ENCODE measurements around the gene SH3D21. TPM values are rescaled to one million over a fixed set of nuclear protein-coding genes. Genes with fewer than 3 reads are reported as not detected.

SH3D21 gene
- total and polyA plus RNA-seq, 2 of the 8 experiments (the other 6 are each of a cell fraction or from before 2014, with no cell fraction given) = 3.4 to 8.6 TPM

GRCh38 chr1:36284061-36284460 is 22.1 kb upstream of the SH3D21 start:
- H3K27me3 ChIP-seq (replicated peaks in 1 of 4; ENCODE audit: control insufficient read depth in 3 of 4, extremely low read depth in 1 of 4, insufficient read depth in 3 of 4, low read length in 3 of 4) = no peaks in the 10 kb centered on the region
- no peak overlapping the region for H2BK12ac ChIP-seq (ENCODE audit: low read depth, low read length)
- H3K18ac ChIP-seq (ENCODE audit: extremely low read depth, low read length) = no peak overlapping the region
- no peak overlapping the region for H2AK5ac ChIP-seq (ENCODE audit: low read depth, low read length)
- no peak overlapping the region for H2BK120ac ChIP-seq (replicated peaks; ENCODE audit: low read depth, low read length)
- H3K4me1 ChIP-seq (replicated peaks in 1 of 4; ENCODE audit: control insufficient read depth in 3 of 4, insufficient read depth in 4 of 4, low read length in 3 of 4) = no peaks in the 10 kb centered on the region
- DNase-seq (ENCODE audit: low read depth in 1 of 2, low spot score in 2 of 2) (no peak), FAIRE-seq (no peak)
- no peak overlapping the region for H4K91ac ChIP-seq (replicated peaks; ENCODE audit: insufficient read length, low read length)
- TF ChIP-seq RNF2 (IDR thresholded peaks at IDR 0.05; ENCODE audit: borderline replicate concordance, low read depth, low read length, missing control alignments, poor library complexity, severe bottlenecking) (no peak), SP1 (IDR thresholded peaks at IDR 0.05; ENCODE audit: low read depth, low read length) (no peak), POLR2A (IDR thresholded peaks at IDR 0.05; ENCODE audit: control extremely low read depth in 1 of 2, low read depth in 2 of 2, low read length in 2 of 2) (no peak), KDM4A (IDR thresholded peaks at IDR 0.05; ENCODE audit: low read depth, low read length, severe bottlenecking) (no peak), RFX5 (IDR thresholded peaks at IDR 0.05; ENCODE audit: borderline replicate concordance, low read depth, low read length) (no peak), HDAC6 (IDR thresholded peaks at IDR 0.05; ENCODE audit: low read depth, low read length) (no peak), SP2 (IDR thresholded peaks at IDR 0.05; ENCODE audit: low read length) (no peak), JUN (IDR thresholded peaks at IDR 0.05; ENCODE audit: low read depth, low read length) (no peak), CEBPB (IDR thresholded peaks at IDR 0.05; ENCODE audit: low read depth, low read length) (no peak)
- TF ChIP-seq, protein P1, sequence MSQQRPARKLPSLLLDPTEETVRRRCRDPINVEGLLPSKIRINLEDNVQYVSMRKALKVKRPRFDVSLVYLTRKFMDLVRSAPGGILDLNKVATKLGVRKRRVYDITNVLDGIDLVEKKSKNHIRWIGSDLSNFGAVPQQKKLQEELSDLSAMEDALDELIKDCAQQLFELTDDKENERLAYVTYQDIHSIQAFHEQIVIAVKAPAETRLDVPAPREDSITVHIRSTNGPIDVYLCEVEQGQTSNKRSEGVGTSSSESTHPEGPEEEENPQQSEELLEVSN (IDR thresholded peaks at IDR 0.05) = no peak
- H3K9me3 ChIP-seq (ENCODE audit: insufficient read depth in 2 of 2, low read depth in 1 of 2, low read length in 1 of 2) = no peaks in the 10 kb centered on the region
- peaks cover 0 to 40% of the 10 kb centered on the region in 2 experiments; a peak in 2 of 4 replicates for H3K79me2 ChIP-seq (ENCODE audit: control insufficient read depth in 1 of 2, insufficient read depth in 2 of 2, low read length in 2 of 2)
- WGBS, 2 experiments (ENCODE audit: extremely low coverage in 1 of 2, insufficient coverage in 1 of 2, insufficient read length in 1 of 2, insufficient replicate concordance in 2 of 2, low coverage in 1 of 2, low lambda C conversion rate in 2 of 2, missing lambda C conversion rate in 1 of 2) = 78% methylated on average over 1 of the region's 1 CpG; no CpG with 5 or more reads in 1 of the 2 experiments
- no peak overlapping the region for H2BK15ac ChIP-seq (ENCODE audit: low read length)
- ChIA-PET CTCF (ENCODE audit: partially characterized antibody) (interaction anchor here (1.3 to 6.0 kb wide), 4 partner anchors 15 to 150 kb away, joined by 4 to 26 read pairs (median 6); partner anchors contain the start of gene TRAPPC3), POLR2A (ENCODE audit: partially characterized antibody) (interaction anchor here (1.4 kb wide), 1 partner anchor 33 kb away, joined by 3 read pairs; no protein-coding TSS in a partner anchor)
- H3K56ac ChIP-seq (replicated peaks; ENCODE audit: insufficient read length, low read depth, low read length) = no peak overlapping the region
- H3K4me3 ChIP-seq (ENCODE audit: extremely low read depth in 1 of 4, insufficient read depth in 2 of 4, low read depth in 3 of 4, low read length in 4 of 4) = no peak overlapping the region
- no peaks in the 10 kb centered on the region for H3K23me2 ChIP-seq (ENCODE audit: low read depth, low read length)
- no peak overlapping the region for H2BK5ac ChIP-seq (ENCODE audit: low read depth, low read length)
- no peak overlapping the region for H4K8ac ChIP-seq (ENCODE audit: extremely low read depth, insufficient read depth, low read length)
- no peak overlapping the region for H3K14ac ChIP-seq (ENCODE audit: insufficient read length)
- H3K36me3 ChIP-seq (ENCODE audit: control insufficient read depth in 2 of 4, insufficient read depth in 4 of 4, low read length in 3 of 4) = peaks cover 13 to 48% (median 39%) of the 10 kb centered on the region in 4 experiments; a peak in 7 of 8 replicates
- H3K4ac ChIP-seq (replicated peaks; ENCODE audit: insufficient read length, low read depth, low read length) = no peak overlapping the region
- H3K23ac ChIP-seq (ENCODE audit: insufficient read length) = no peak overlapping the region
- H3K9ac ChIP-seq (replicated peaks in 1 of 4; ENCODE audit: extremely low read depth in 1 of 4, low read depth in 3 of 4, low read length in 3 of 4) = no peak overlapping the region
- no peak overlapping the region for H3K27ac ChIP-seq (ENCODE audit: low read depth, low read length)
- no peak overlapping the region for H4K5ac ChIP-seq (ENCODE audit: insufficient read length, low read depth, low read length)
- no peak overlapping the region for H2AFZ ChIP-seq (ENCODE audit: low read length)
- no peak overlapping the region for H2BK20ac ChIP-seq (ENCODE audit: low read length)
- no peak overlapping the region for H3K4me2 ChIP-seq (ENCODE audit: insufficient read depth in 1 of 2, low read depth in 2 of 2, low read length in 2 of 2)
- peaks cover 0 to 8% of the 10 kb centered on the region in 2 experiments for H4K20me1 ChIP-seq (replicated peaks in 1 of 2; ENCODE audit: control insufficient read depth in 1 of 2, insufficient read depth in 2 of 2, low read length in 2 of 2)
- no peaks in the 10 kb centered on the region for H3K79me1 ChIP-seq (ENCODE audit: low read depth, low read length)
